Body of pancreas (tissue), 4 donors: Measurements from ENCODE around the gene SLC26A11. TPM values are rescaled to one million over a fixed set of nuclear protein-coding genes. Genes with fewer than 3 reads are reported as not detected.

ENCODE experiments used
- ATAC-seq: fragments of 150-250 bp; one replicate; pipeline ENCODE4 v1.9.1; 2016
- DNase-seq, 4 donors: peaks; one replicate each; pipeline ENCODE4 v3.0.0-alpha.2; 2019
- H3K27ac ChIP-seq, 4 donors: fragments of 200-600 bp; sonication (generic); 1 replicate in 3 of 4; 2 replicates in 1 of 4; pipeline versions ENCODE4 v1.5.1 to v1.6.1; 2016 to 2019; ENCODE audit warnings: mild to moderate bottlenecking in 1 of 4, mixed read lengths in 1 of 4, moderate library complexity in 1 of 4
- H3K27me3 ChIP-seq, 2 donors: fragments of 200-600 bp; sonication (generic); one replicate each; pipeline ENCODE4 v1.6.0; 2016; ENCODE audit warnings: mild to moderate bottlenecking in 1 of 2
- H3K36me3 ChIP-seq, 2 donors: fragments of 200-600 bp; sonication (generic); replicated peaks in 1 of 2; 2 replicates each; pipeline ENCODE4 v1.5.1; 2016; ENCODE audit warnings: low read depth in 2 of 2; ENCODE audit not compliant: insufficient read depth in 1 of 2
- H3K4me1 ChIP-seq: fragments of 200-600 bp; sonication (generic); one replicate; pipeline ENCODE4 v1.6.0; 2016
- H3K4me3 ChIP-seq, 2 donors: fragments of 200-600 bp; sonication (generic); 1 replicate in 1 of 2; 2 replicates in 1 of 2; pipeline ENCODE4 v1.5.1; 2016 to 2019
- H3K9me3 ChIP-seq, 3 donors: fragments of 200-600 bp; sonication (generic); 1 replicate in 2 of 3; 2 replicates in 1 of 3; pipeline ENCODE4 v1.5.1; 2016
- POLR2A ChIP-seq, 3 donors: fragments of 450-650 bp; IDR thresholded peaks; one replicate each; pipeline ENCODE4 v1.6.1; 2016; ENCODE audit warnings: antibody characterized with exemption in 3 of 3, mild to moderate bottlenecking in 2 of 3
- WGBS, 2 donors: methylation state at CpG; one replicate each; pipeline ENCODE4 v1.1.5; 2017; 5-methylcytosine and 5-hydroxymethylcytosine counted together
- intact Hi-C: fragments of 100-400 bp; cut with DNase I; formaldehyde crosslinking; loops from one replicate; pipeline ENCODE4 v1.15.1; 2023
- total RNA-seq, 2 donors: library from RNA; depleted of rRNA; stranded (reverse); fragments of >200 nt; gene quantifications; one replicate each; pipeline ENCODE4 v1.1.0, GENCODE V29; 2016
- TF ChIP-seq, protein P1 (sequence below), 7 experiments: fragments of 450-650 bp in 4 of 7; fragments of 200-600 bp in 3 of 7; sonication (generic) in 3 of 7; IDR thresholded peaks; one replicate each; pipeline ENCODE4 v1.5.1; 2016 to 2019; ENCODE audit warnings: antibody characterized with exemption in 7 of 7

Gene SLC26A11
- 10 to 100 TPM in 1 of 2 donors, 1 to 10 TPM in 1; 7.5 to 11.5 TPM for total RNA-seq

DNA sequence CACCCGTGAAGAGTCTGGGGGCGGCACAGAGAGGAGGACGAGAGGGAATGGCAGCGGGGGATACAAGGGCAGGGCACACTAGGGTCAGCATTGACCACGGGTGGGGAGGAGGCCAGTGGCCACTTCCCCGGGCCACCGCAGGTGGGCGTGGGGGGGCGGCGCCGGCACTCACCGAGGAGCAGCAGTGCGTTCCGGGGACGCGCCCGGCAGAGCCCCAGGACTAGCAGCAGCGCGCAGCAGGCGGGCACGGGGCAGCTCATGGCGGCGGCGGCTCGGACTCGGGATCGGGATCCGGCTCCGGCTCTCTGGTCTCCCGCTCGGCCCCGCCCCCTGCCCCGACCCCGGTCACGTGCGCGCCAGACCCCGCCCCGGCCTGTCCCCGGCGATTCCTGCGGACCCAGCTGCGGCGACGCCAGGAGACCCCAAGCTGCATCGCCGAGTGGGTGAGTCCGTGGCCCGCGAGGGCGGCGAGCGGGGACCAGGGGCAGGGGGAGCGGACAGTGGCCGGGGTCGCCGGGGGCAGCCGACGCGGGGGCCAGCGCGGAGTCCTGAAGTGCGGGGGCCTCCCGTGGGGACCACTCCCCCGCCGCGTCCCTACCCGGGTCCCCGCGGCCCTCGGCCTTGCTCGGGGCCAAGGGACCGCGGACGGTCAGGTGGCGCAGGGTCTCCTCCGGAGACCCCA, at the start of gene SLC26A11, which contains the start of gene SGSH:
Gene SLC26A11 (plus strand): TSS at position 374 of the 682 bp plus-strand sequence. CDS start 1,134 bp downstream, outside the sequence.
Gene SGSH (minus strand): TSS at position 280 of the 682 bp plus-strand sequence. CDS start 20 bp downstream, at position 260.
- no peaks in the 10 kb centered on the region for H3K9me3 ChIP-seq
- 0 to 1% methylated on average over 3 to 77 of the region's 77 CpGs for WGBS, 2 donors
- peaks cover 32% of the 10 kb centered on the region for H3K4me1 ChIP-seq
- intact Hi-C loops = no loop called here
- peak within 1 kb of the TSS; percentile 88 to 94 for H3K4me3 ChIP-seq
- DNase-seq = peak; percentile 83 to 89 (median 87)
- H3K36me3 ChIP-seq = no peaks in the 10 kb centered on the region
- no peaks in the 10 kb centered on the region for H3K27me3 ChIP-seq
- peak; percentile 87 for ATAC-seq
- TF ChIP-seq POLR2A (IDR thresholded peaks at IDR 0.05) = peak; percentile 37 to 62 (median 54)
- TF ChIP-seq, protein P1, sequence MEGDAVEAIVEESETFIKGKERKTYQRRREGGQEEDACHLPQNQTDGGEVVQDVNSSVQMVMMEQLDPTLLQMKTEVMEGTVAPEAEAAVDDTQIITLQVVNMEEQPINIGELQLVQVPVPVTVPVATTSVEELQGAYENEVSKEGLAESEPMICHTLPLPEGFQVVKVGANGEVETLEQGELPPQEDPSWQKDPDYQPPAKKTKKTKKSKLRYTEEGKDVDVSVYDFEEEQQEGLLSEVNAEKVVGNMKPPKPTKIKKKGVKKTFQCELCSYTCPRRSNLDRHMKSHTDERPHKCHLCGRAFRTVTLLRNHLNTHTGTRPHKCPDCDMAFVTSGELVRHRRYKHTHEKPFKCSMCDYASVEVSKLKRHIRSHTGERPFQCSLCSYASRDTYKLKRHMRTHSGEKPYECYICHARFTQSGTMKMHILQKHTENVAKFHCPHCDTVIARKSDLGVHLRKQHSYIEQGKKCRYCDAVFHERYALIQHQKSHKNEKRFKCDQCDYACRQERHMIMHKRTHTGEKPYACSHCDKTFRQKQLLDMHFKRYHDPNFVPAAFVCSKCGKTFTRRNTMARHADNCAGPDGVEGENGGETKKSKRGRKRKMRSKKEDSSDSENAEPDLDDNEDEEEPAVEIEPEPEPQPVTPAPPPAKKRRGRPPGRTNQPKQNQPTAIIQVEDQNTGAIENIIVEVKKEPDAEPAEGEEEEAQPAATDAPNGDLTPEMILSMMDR (IDR thresholded peaks at IDR 0.05) = no peak
- H3K27ac ChIP-seq = peak within 1 kb of the TSS; percentile 53 to 89 (median 84)

DNA sequence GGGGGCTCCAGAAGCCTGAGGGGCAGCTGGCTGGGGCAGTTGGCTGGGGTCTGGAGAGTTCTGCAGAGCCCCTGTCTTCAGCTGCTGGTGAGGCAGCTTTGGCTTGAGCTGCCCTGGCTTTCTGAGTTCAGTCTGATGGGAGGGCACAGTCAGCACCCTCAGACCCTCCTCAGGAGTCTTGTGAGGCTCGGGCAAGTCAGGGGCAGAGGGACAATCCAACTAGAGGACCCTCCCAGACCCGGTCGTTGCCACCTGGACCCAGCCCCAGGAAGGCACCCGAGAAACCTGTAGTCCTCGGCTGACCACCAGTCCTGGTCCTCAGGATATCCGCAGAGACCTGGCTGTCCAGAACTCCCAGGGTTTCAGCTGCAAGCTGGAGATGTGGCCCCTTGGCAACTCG, 48.5 kb upstream of the SLC26A11 start:
- no peaks in the 10 kb centered on the region for H3K36me3 ChIP-seq
- DNase-seq = no peak
- intact Hi-C loops = no loop called here
- H3K9me3 ChIP-seq = no peaks in the 10 kb centered on the region
- H3K4me1 ChIP-seq = peaks cover 4% of the 10 kb centered on the region
- no peak overlapping the region for H3K27ac ChIP-seq
- H3K27me3 ChIP-seq = no peaks in the 10 kb centered on the region
- no peak for ATAC-seq
- 57 to 69% methylated on average over 1 to 7 of the region's 7 CpGs for WGBS, 2 donors
- H3K4me3 ChIP-seq = no peak overlapping the region
- TF ChIP-seq, protein P1 (IDR thresholded peaks at IDR 0.05) = no peak
- no peak for TF ChIP-seq POLR2A (IDR thresholded peaks at IDR 0.05)

DNA sequence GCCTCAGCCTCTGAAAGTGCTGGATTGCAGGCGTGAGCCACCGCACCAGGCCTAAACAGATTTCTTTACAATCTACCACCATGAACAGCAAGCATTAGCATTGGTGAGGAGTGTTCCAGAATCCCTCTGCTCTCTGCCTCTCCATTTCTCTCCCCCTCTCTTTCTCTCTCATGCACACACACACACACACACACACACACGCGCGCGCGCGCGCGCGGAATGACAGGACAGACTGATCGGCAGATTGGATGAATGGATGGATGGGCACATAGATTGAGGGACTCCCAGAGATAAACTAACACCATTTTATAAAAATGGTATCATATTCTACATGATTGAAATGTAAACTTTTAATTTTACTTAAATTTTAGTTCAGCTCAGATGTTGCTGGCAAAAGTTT, 47.1 kb upstream of the SLC26A11 start:
- no peaks in the 10 kb centered on the region for H3K9me3 ChIP-seq
- no peak overlapping the region for H3K4me3 ChIP-seq
- H3K27me3 ChIP-seq = no peaks in the 10 kb centered on the region
- no peak for ATAC-seq
- no peaks in the 10 kb centered on the region for H3K36me3 ChIP-seq
- TF ChIP-seq POLR2A (IDR thresholded peaks at IDR 0.05) = no peak
- TF ChIP-seq, protein P1 (IDR thresholded peaks at IDR 0.05) = no peak
- intact Hi-C loops = no loop called here
- WGBS, 2 donors = 83 to 85% methylated on average over 12 of the region's 12 CpGs
- H3K27ac ChIP-seq = no peak overlapping the region
- H3K4me1 ChIP-seq = peaks cover 4% of the 10 kb centered on the region
- DNase-seq = no peak

DNA sequence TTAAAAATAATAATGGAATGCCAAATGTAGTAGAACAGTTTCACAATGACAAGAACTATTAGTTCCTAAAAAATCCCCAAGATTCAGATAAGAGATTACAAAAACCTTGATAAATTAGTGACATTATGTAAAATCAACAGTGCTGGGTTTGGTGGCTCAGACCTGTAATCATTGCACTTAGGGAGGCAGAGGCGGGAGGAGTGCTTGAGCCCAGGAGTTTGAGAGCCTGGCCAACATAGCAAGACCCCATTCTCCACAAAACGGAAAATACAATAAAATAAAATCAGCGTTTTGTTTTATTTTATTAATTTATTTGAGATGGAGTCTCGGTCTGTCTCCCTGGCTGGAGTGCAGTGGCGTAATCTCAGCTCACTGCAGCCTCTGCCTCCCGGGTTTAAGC, 46.3 kb upstream of the SLC26A11 start:
- Histone ChIP-seq H3K36me3 (no peaks in the 10 kb centered on the region), H3K9me3 (no peaks in the 10 kb centered on the region), H3K27me3 (no peaks in the 10 kb centered on the region), H3K4me3 (no peak overlapping the region), H3K4me1 (peaks cover 4% of the 10 kb centered on the region), H3K27ac (no peak overlapping the region)
- ATAC-seq (no peak), DNase-seq (no peak)
- TF ChIP-seq, protein P1 (IDR thresholded peaks at IDR 0.05) = no peak
- TF ChIP-seq POLR2A (IDR thresholded peaks at IDR 0.05) = no peak
- WGBS, 2 donors = 92 to 94% methylated on average over 6 of the region's 6 CpGs
- intact Hi-C loops = no loop called here

DNA sequence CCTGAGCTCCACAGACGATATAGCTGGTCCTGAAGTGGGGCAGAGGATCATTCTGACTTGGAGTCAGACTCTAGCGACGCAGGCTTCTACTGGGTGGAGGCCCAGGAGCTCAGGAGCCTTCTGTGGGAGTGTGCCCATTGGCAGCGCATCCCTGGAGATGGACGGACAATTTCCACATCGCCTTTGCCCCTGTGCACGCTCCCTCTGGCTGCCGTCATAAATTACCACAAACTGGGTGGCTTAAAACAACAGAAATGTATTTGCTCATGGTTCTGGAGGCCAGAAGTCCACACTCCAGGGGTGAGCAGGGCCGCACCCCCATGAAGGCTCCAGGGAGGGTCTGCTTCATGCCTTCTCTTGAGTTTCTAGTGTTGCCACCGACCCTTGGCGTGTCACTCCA, 43.5 kb upstream of the SLC26A11 start:
- no peak for ATAC-seq
- no peak for DNase-seq
- intact Hi-C loops = no loop called here
- Histone ChIP-seq H3K36me3 (no peaks in the 10 kb centered on the region), H3K27ac (no peak overlapping the region), H3K4me1 (no peaks in the 10 kb centered on the region), H3K4me3 (no peak overlapping the region), H3K27me3 (no peaks in the 10 kb centered on the region), H3K9me3 (no peaks in the 10 kb centered on the region)
- WGBS, 2 donors = 74 to 79% methylated on average over 8 to 11 of the region's 11 CpGs
- TF ChIP-seq, protein P1 (IDR thresholded peaks at IDR 0.05) = no peak
- TF ChIP-seq POLR2A (IDR thresholded peaks at IDR 0.05) = no peak
